ENCODE measurements around the gene PUM2.

The PUM2 gene

GRCh38 chr2:20211860-20212458 is 138.7 kb downstream of the PUM2 start:
- H3K4me3 ChIP-seq (ENCODE audit: low read depth, low read length) = no peak overlapping the region
- TF ChIP-seq CTCF (IDR thresholded peaks at IDR 0.05; ENCODE audit: borderline replicate concordance, insufficient read depth, low read depth, low read length) = no peak

GRCh38 chr2:20211420-20211819 is 139.2 kb downstream of the PUM2 start:
- TF ChIP-seq CTCF (IDR thresholded peaks at IDR 0.05; ENCODE audit: borderline replicate concordance, insufficient read depth, low read depth, low read length) = no peak
- H3K4me3 ChIP-seq (ENCODE audit: low read depth, low read length) = no peak overlapping the region

GRCh38 chr2:20210462-20210861 is 140.2 kb downstream of the PUM2 start:
- TF ChIP-seq CTCF (IDR thresholded peaks at IDR 0.05; ENCODE audit: borderline replicate concordance, insufficient read depth, low read depth, low read length) = 0 out of 2 replicates have a peak, but pooled peaks have one; percentile 0
- H3K4me3 ChIP-seq (ENCODE audit: low read depth, low read length) = no peak overlapping the region

GRCh38 chr2:20209373-20210109 is 141.1 kb downstream of the PUM2 start:
- no peak for TF ChIP-seq CTCF (IDR thresholded peaks at IDR 0.05; ENCODE audit: borderline replicate concordance, insufficient read depth, low read depth, low read length)

GRCh38 chr2:20208476-20208859 is 142.2 kb downstream of the PUM2 start:
- no peak for TF ChIP-seq CTCF (IDR thresholded peaks at IDR 0.05; ENCODE audit: borderline replicate concordance, insufficient read depth, low read depth, low read length)
- no peak overlapping the region for H3K4me3 ChIP-seq (ENCODE audit: low read depth, low read length)

More at GRCh38 chr2:20209373-20210109, 141.1 kb downstream of the PUM2 start:
- H3K4me3 ChIP-seq (ENCODE audit: low read depth, low read length) = no peak overlapping the region

- H3K4me3 ChIP-seq (ENCODE audit: low read depth, low read length) = no peak overlapping the region
- no peak for TF ChIP-seq CTCF (IDR thresholded peaks at IDR 0.05; ENCODE audit: borderline replicate concordance, insufficient read depth, low read depth, low read length)
Measured at GRCh38 chr2:20207051-20207450, 143.6 kb downstream of the PUM2 start.

Data from GM12875 (cell line).